Adrenal gland (tissue), 12 donors: ENCODE results near the gene NSRP1. TPM values are rescaled to one million over a fixed set of nuclear protein-coding genes. Genes with fewer than 3 reads are reported as not detected.
A peak's percentile ranks its signal among the peaks of the same experiment; 100 is the strongest.
"Not testable (repeated sequence)": the region's sequence is repeated elsewhere in the genome, so short reads cannot be mapped to it uniquely, and the experiment has no call there.

Source experiments
- DNase-seq, 7 donors: peaks; one replicate each; pipeline ENCODE4 v3.0.0-alpha.2; 2019 to 2020
- H3K27ac ChIP-seq, 5 donors: fragments of 200-600 bp; sonication (generic) in 4 of 5; 1 replicate in 3 of 5; 2 replicates in 2 of 5; pipeline versions ENCODE4 v1.5.1 to v1.8.0; 2016 to 2020; ENCODE audit warnings: mild to moderate bottlenecking in 1 of 5
- H3K27me3 ChIP-seq: fragments of 200-600 bp; 2 replicates; pipeline ENCODE4 v1.8.0; 2021
- H3K36me3 ChIP-seq, 2 donors: fragments of 200-600 bp; replicated peaks in 1 of 2; 1 replicate in 1 of 2; 2 replicates in 1 of 2; pipeline versions ENCODE4 v1.5.1 to v1.8.0; 2018 to 2022
- H3K4me1 ChIP-seq, 2 donors: fragments of 200-600 bp; replicated peaks in 1 of 2; 1 replicate in 1 of 2; 2 replicates in 1 of 2; pipeline versions ENCODE4 v1.5.1 to v1.8.0; 2018 to 2021
- H3K4me3 ChIP-seq, 4 donors: fragments of 200-600 bp; sonication (generic) in 3 of 4; one replicate each; pipeline ENCODE4 v1.5.1; 2016 to 2018
- H3K9me3 ChIP-seq, 3 donors: fragments of 200-600 bp; sonication (generic) in 1 of 3; replicated peaks in 1 of 3; 1 replicate in 2 of 3; 2 replicates in 1 of 3; pipeline versions ENCODE4 v1.5.1 to v1.8.0; 2016 to 2021
- CTCF ChIP-seq, 6 experiments: fragments of 450-650 bp in 4 of 6; fragments of 200-600 bp in 2 of 6; sonication (generic) in 1 of 6; IDR thresholded peaks; 1 replicate in 5 of 6; 2 replicates in 1 of 6; pipeline versions ENCODE4 v1.5.1 to v1.8.0; 2016 to 2021; ENCODE audit warnings: antibody characterized with exemption in 6 of 6, mild to moderate bottlenecking in 2 of 6, moderate library complexity in 1 of 6
- POLR2A ChIP-seq, 2 donors: fragments of 450-650 bp; IDR thresholded peaks; one replicate each; pipeline ENCODE4 v1.6.1; 2017; ENCODE audit warnings: antibody characterized with exemption in 2 of 2, mild to moderate bottlenecking in 2 of 2, moderate library complexity in 1 of 2
- WGBS, 4 donors: extraction: QIAGEN DNeasy Blood & Tissue Kit in 2 of 4; methylation state at CpG; one replicate each; pipeline versions ENCODE4 v1.1.5 to v1.1.7; 2013 to 2017; 5-methylcytosine and 5-hydroxymethylcytosine counted together
- intact Hi-C, 2 donors: fragments of 100-400 bp; cut with DNase I; formaldehyde crosslinking; loops; one replicate each; pipeline versions ENCODE4 v1.14.1 to v1.15.0; 2022 to 2023
- polyA plus RNA-seq, 3 donors: library from polyadenylated mRNA; stranded (reverse); fragments of 200-250 nt in 2 of 3; fragments of 350-450 nt in 1 of 3; fragmentation: Illumina TruSeq in 1 of 3; extraction: RNeasy Lipid Tissue Mini Kit (QIAGEN cat#74804) in 1 of 3; gene quantifications; one replicate each; pipeline ENCODE4 v1.2.3, GENCODE V29; 2013 to 2014
- total RNA-seq, 9 donors: library from RNA; depleted of rRNA in 4 of 9; stranded (reverse); fragments of >200 nt in 4 of 9; fragments of 120-200 nt in 1 of 9; fragmentation: NEBNext Ultra II Directional in 1 of 9; extraction: Animal tissue kit (Norgen Biotek cat#: 25700) in 1 of 9; gene quantifications; one replicate each; pipeline versions ENCODE4 v1.1.0 to v1.2.4, GENCODE V29; 2013 to 2023
- donor health status: healthy with polysubstance abuse.
- donor health status: Bipolar disorder and iron deficiency.
- donor health status: DM: yes; HTN: yes; CAD: no.
- donor health status: DM: no; HTN: no; CAD: no.
- donor health status: DM: no; HTN: no; CAD: no.
- donor health status: DM: yes; HTN: yes; CAD: no.

The NSRP1 gene
- total and polyA plus RNA-seq, 12 donors: 8.9 to 63.6 (median 22.1) TPM

GRCh38 chr17:30199600-30199999 is 83.0 kb downstream of the NSRP1 start:
- 69 to 75% (median 72%) methylated on average over 5 of the region's 5 CpGs for WGBS, 4 donors
- Histone ChIP-seq H3K27me3 (no peaks in the 10 kb centered on the region), H3K4me1 (no peaks in the 10 kb centered on the region), H3K9me3 (no peaks in the 10 kb centered on the region), H3K4me3 (no peak overlapping the region), H3K36me3 (no peaks in the 10 kb centered on the region), H3K27ac (no peak overlapping the region)
- intact Hi-C loops: no loop called here
- TF ChIP-seq CTCF (IDR thresholded peaks at IDR 0.05) (no peak), POLR2A (IDR thresholded peaks at IDR 0.05) (no peak)
- DNase-seq: peak in 1 of 7 donors; percentile 4

DNA sequence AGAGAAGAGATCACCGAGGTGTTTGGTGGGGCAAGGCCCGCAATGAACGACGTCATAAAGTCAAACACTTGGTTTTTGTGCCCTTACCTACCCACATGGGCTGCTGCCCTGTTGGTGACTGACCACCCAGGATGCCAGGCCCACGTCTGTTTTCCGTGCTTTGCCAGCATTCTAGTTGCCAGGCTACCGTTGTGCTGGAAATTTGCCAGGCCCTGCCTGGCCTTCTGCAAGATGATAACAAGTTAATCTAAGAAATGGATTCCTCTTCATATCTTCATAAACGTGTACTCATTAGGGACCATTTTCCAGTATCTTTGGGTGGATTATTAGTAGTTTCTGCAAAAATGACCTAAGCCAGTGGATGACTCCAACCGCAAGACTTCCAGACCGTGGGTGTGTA is 83.5 kb downstream of the NSRP1 start:
- Histone ChIP-seq H3K4me1 (no peaks in the 10 kb centered on the region), H3K27ac (no peak overlapping the region), H3K36me3 (no peaks in the 10 kb centered on the region), H3K9me3 (no peaks in the 10 kb centered on the region), H3K27me3 (peaks cover under 1% of the 10 kb centered on the region), H3K4me3 (no peak overlapping the region)
- WGBS, 4 donors: 59 to 78% (median 73%) methylated on average over 10 of the region's 10 CpGs
- DNase-seq: peak in 5 of 7 donors; percentile 16 to 55 (median 37)
- TF ChIP-seq CTCF (IDR thresholded peaks at IDR 0.05) (no peak), POLR2A (IDR thresholded peaks at IDR 0.05) (no peak)
- intact Hi-C loops: no loop called here

DNA sequence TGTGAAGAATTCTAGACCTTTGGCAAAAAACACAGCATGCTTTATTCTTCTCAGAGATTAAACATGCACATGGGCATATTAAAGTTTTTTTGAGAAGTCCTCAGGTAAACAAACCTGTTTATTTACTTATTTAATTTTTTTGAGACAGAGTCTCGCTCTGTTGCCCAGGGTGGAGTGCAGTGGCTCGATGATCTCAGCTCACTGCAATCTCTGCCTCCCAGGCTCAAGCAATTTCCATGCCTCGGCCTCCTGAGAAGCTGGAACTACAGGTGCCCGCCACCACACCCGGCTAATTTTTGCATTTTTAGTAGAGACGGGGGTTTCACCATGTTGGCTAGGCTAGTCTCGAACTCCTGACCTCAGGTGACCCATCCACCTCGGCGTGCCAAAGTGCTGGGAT is 84.0 kb downstream of the NSRP1 start:
- H3K4me3 ChIP-seq, H3K9me3 ChIP-seq, H3K27me3 ChIP-seq, H3K36me3 ChIP-seq, H3K4me1 ChIP-seq, intact Hi-C loops, H3K27ac ChIP-seq: not testable (repeated sequence)
- DNase-seq: peak in 1 of 7 donors; percentile 25
- WGBS, 4 donors: 85 to 97% (median 91%) methylated on average over 8 to 9 of the region's 9 CpGs

DNA sequence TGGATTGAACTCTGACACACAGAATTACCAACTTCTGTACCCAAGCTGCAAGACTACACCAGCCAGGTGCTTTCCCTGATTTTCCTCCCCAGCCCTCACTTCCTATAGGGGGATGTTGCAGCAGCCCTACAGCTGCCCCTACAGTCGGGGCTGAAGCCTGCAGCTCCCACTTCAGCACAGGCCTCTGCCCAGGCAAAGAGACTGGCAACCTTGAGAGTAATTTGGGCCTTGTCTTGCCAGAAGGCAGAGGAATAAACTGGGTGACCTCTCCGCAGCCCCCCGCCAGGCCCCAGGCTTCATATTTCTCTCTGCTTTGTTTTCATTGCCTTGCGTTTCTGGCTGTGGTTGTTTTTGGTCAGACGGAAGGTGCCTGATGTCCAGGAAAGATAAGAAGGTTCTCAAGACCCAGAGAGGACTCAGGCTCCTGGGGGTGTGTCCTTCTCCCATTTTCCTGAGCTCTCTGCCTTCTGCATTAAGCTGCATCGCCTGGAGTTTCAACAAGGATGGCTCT is 86.9 kb downstream of the NSRP1 start:
- TF ChIP-seq CTCF (IDR thresholded peaks at IDR 0.05): no peak
- no peak for TF ChIP-seq POLR2A (IDR thresholded peaks at IDR 0.05)
- Histone ChIP-seq H3K27ac (no peak overlapping the region), H3K27me3 (peaks cover 6% of the 10 kb centered on the region), H3K36me3 (no peaks in the 10 kb centered on the region), H3K4me1 (no peaks in the 10 kb centered on the region), H3K9me3 (no peaks in the 10 kb centered on the region), H3K4me3 (no peak overlapping the region)
- intact Hi-C loops: no loop called here
- 69 to 85% (median 81%) methylated on average over 6 of the region's 6 CpGs for WGBS, 4 donors
- DNase-seq: peak in 1 of 7 donors; percentile 9

GRCh38 chr17:30207655-30208054 is 91.0 kb downstream of the NSRP1 start:
- Histone ChIP-seq H3K4me1 (no peaks in the 10 kb centered on the region), H3K27me3 (peaks cover 6% of the 10 kb centered on the region), H3K36me3 (no peaks in the 10 kb centered on the region), H3K4me3 (no peak overlapping the region), H3K27ac (no peak overlapping the region), H3K9me3 (no peaks in the 10 kb centered on the region)
- DNase-seq: no peak
- intact Hi-C loops: no loop called here
- TF ChIP-seq POLR2A (IDR thresholded peaks at IDR 0.05): no peak
- TF ChIP-seq CTCF (IDR thresholded peaks at IDR 0.05): no peak
- WGBS, 4 donors: 80 to 88% (median 85%) methylated on average over 8 to 9 of the region's 9 CpGs
